H1 (cell line): Measurements from ENCODE around the gene ASRGL1. TPM values are rescaled to one million over a fixed set of nuclear protein-coding genes. Genes with fewer than 3 reads are reported as not detected.

Source experiments
- EP300 ChIP-seq, 2 experiments: IDR thresholded peaks; 1 replicate in 1 of 2; 2 replicates in 1 of 2; pipeline ENCODE4 v1.6.1; 2011 to 2012; ENCODE audit warnings: low read depth in 2 of 2, low read length in 2 of 2, mild to moderate bottlenecking in 2 of 2, borderline replicate concordance in 1 of 2, inconsistent platforms in 1 of 2, moderate library complexity in 1 of 2
- polyA plus RNA-seq, 7 experiments: library from polyadenylated mRNA; depleted of rRNA in 3 of 7; stranded (reverse) in 5 of 7; unstranded in 2 of 7; fragments of >200 nt in 5 of 7; fragments of 200-250 nt in 2 of 7; gene quantifications; 1 replicate in 5 of 7; 2 replicates in 1 of 7; 4 replicates in 1 of 7; pipeline versions ENCODE4 v1.2.1 to v1.2.3, GENCODE V29; 2011 to 2013; ENCODE audit warnings: missing spikeins in 2 of 7, mixed read lengths in 2 of 7
- total RNA-seq: library from RNA; stranded (reverse); fragmentation: NEBNext Ultra II Directional; extraction: Animal tissue kit (Norgen Biotek cat#: 25700); gene quantifications from 2 replicates; pipeline ENCODE4 v1.2.1, GENCODE V29; 2021

The ASRGL1 gene
- total and polyA plus RNA-seq, 2 of the 8 experiments (the other 6 are each of a cell fraction or from before 2014, with no cell fraction given), result 19.9 to 23.5 TPM

DNA sequence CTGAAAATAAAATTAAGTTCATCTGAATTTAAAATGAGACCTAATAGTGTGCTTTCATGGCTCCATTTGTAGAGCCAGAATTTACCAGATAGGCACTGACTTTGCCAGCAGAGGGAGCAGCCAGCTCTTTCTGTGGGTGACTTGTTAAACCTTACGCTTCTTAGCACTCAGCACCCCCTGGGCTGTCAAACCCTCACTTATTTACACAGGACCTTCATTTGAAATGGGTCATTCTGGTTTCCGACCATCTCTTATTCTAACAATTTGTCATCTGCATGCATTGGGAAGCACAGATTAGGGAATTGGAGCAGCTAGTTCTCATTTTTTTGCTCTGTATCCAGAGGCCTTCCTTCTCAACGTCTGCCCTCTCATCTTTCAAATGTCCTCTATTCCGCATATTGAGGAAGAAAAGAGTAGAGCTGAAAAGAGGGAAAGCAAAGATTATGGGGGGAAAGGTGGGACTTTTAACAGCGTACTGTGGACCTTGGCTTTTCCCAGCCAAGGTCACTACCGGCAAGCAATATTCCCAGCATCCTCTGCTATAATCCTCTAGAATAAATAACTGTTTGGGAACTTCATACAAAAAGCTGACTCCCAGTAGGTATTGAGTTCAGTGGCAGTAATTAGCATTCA, 3.1 kb downstream of the ASRGL1 start (continued):
- TF ChIP-seq EP300 (IDR thresholded peaks at IDR 0.05; ENCODE audit: borderline replicate concordance in 1 of 2, low read depth in 2 of 2, low read length in 2 of 2), result no peak
